ENCODE measurements around the gene TMEM117. TPM values are rescaled to one million over a fixed set of nuclear protein-coding genes. Genes with fewer than 3 reads are reported as not detected.

Gene TMEM117
- total RNA-seq, 2 donors from 2014 or later, result 2.8 to 4.2 TPM

Other genes starting within 250 kb of the TMEM117 start
- gene PUS7L, start 77.3 kb upstream of the TMEM117 start, total RNA-seq, result 10 to 100 TPM; 18.6 to 22.4 TPM
- 10 to 100 TPM; 26.3 to 29.4 TPM for gene IRAK4, start 77.1 kb upstream of the TMEM117 start, total RNA-seq
- 10 to 100 TPM; 12.7 to 30.2 TPM for gene TWF1, start 29.8 kb upstream of the TMEM117 start, total RNA-seq